Lower leg skin (tissue), 4 donors: ENCODE results near the gene RPA1. TPM values are rescaled to one million over a fixed set of nuclear protein-coding genes. Genes with fewer than 3 reads are reported as not detected.
"Not testable (repeated sequence)": the region's sequence is repeated elsewhere in the genome, so short reads cannot be mapped to it uniquely, and the experiment has no call there.

Source experiments
- DNase-seq, 2 donors: peaks; one replicate each; pipeline ENCODE4 v3.0.0-alpha.2; 2019; ENCODE audit warnings: low spot score in 2 of 2
- H3K4me3 ChIP-seq: fragments of 200-600 bp; sonication (generic); 2 replicates; pipeline ENCODE4 v1.5.1; 2017; ENCODE audit warnings: mild to moderate bottlenecking, low read depth; ENCODE audit not compliant: poor library complexity, severe bottlenecking
- POLR2A ChIP-seq, 2 donors: fragments of 450-650 bp; IDR thresholded peaks; one replicate each; pipeline ENCODE4 v1.6.1; 2016 to 2017; ENCODE audit warnings: antibody characterized with exemption in 2 of 2, mild to moderate bottlenecking in 1 of 2, moderate library complexity in 1 of 2
- WGBS, 2 donors: methylation state at CpG; one replicate each; pipeline ENCODE4 v1.1.5; 2018; 5-methylcytosine and 5-hydroxymethylcytosine counted together
- intact Hi-C: fragments of 100-400 bp; cut with DNase I; formaldehyde crosslinking; loops from one replicate; pipeline ENCODE4 v1.15.0; 2023; ENCODE audit warnings: low total_unique reads
- total RNA-seq, 4 donors: library from RNA; depleted of rRNA; stranded (reverse); fragments of >200 nt; gene quantifications; one replicate each; pipeline ENCODE4 v1.1.0, GENCODE V29; 2016
- TF ChIP-seq, protein P1 (sequence below), 3 donors: fragments of 450-650 bp; IDR thresholded peaks; one replicate each; pipeline ENCODE4 v1.5.1; 2016; ENCODE audit warnings: antibody characterized with exemption in 3 of 3, mild to moderate bottlenecking in 3 of 3, moderate library complexity in 2 of 3

Gene RPA1
- total RNA-seq, 4 donors from 2014 or later, result 21.0 to 31.5 (median 26.9) TPM

DNA sequence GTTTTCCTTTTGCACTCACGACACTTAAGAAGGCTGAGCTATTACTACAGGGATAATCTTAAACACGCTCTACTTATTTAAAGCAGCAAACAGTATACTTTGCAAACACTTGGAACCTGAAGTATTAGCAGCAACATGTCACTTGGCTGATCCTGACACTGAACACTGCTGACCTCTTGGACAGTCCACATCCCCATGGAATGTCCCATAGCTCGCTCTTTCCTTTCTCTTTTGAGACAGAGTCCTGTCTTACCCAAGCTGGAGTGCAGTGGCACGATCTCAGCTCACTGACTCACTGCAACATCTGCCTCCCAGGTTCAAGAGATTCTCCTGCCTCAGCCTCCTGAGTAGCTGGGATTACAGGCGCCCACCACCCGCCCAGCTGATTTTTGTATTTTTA, 26.5 kb upstream of the RPA1 start:
- no peak for DNase-seq
- TF ChIP-seq, protein P1, sequence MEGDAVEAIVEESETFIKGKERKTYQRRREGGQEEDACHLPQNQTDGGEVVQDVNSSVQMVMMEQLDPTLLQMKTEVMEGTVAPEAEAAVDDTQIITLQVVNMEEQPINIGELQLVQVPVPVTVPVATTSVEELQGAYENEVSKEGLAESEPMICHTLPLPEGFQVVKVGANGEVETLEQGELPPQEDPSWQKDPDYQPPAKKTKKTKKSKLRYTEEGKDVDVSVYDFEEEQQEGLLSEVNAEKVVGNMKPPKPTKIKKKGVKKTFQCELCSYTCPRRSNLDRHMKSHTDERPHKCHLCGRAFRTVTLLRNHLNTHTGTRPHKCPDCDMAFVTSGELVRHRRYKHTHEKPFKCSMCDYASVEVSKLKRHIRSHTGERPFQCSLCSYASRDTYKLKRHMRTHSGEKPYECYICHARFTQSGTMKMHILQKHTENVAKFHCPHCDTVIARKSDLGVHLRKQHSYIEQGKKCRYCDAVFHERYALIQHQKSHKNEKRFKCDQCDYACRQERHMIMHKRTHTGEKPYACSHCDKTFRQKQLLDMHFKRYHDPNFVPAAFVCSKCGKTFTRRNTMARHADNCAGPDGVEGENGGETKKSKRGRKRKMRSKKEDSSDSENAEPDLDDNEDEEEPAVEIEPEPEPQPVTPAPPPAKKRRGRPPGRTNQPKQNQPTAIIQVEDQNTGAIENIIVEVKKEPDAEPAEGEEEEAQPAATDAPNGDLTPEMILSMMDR (IDR thresholded peaks at IDR 0.05), result no peak
- no peak for TF ChIP-seq POLR2A (IDR thresholded peaks at IDR 0.05)
- WGBS, 2 donors, result 83 to 93% methylated on average over 6 of the region's 6 CpGs
- H3K4me3 ChIP-seq, result no peak overlapping the region
- intact Hi-C loops, result no loop called here

DNA sequence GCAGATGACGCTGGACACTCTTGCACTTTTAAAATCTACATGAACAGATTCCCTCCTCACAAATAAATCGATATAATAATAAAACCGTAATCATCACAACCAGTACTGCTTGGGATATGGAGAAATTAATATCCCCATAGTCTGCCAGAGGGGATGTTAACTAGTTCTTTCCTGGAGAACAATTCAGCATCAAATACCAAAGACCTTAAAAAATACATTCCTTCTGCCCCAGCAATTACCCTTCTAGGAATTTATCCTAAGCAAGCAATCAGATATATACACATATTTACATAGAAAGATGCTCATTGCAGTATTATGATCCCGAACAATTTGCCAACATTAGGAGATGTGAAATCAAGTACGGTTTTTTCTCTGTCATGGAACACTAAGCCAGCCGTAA, 21.9 kb upstream of the RPA1 start:
- TF ChIP-seq, protein P1 (IDR thresholded peaks at IDR 0.05), result no peak
- TF ChIP-seq POLR2A (IDR thresholded peaks at IDR 0.05), result no peak
- no peak overlapping the region for H3K4me3 ChIP-seq
- DNase-seq, result no peak
- WGBS, 2 donors, result 87 to 90% methylated on average over 6 of the region's 6 CpGs
- intact Hi-C loops, result no loop called here

DNA sequence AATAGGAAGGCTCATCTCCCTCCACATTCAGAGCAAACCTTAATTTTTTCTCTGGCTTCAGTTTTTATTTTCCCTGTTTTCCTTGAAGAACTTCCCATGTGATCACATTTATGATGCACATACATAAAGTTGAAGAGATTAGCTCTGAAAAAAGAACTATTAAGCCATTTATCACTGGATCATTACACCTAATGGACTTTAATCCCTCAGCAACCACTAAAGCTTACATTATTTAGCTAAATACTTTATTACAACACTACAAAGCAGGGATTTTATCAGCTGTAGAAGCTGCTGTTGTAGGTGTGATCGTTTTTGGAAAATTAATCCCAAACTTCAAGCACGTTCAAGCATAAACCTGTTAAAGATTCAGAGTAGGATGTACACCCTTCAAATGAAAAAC, 21.2 kb upstream of the RPA1 start:
- no peak for DNase-seq
- TF ChIP-seq, protein P1 (IDR thresholded peaks at IDR 0.05), result no peak
- no peak for TF ChIP-seq POLR2A (IDR thresholded peaks at IDR 0.05)
- 63 to 65% methylated on average over 2 of the region's 2 CpGs for WGBS, 2 donors
- H3K4me3 ChIP-seq, result no peak overlapping the region
- intact Hi-C loops, result no loop called here

DNA sequence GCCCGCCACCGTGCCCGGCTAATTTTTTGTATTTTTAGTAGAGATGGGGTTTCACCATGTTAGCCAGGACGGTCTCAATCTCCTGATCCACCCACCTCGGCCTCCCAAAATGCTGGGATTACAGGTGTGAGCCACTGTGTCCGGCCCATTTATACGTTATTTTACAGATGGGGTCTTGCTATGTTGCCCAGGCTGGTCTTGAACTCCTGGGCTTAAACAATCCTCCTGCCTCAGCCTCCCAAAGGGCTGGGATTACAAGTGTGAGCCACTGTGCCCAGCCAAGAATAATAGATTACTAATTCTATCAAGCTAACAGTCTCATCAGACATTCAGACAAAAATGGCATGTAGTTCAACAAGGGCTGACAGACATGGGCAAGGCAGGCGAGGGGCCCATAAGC, 20.0 kb upstream of the RPA1 start:
- H3K4me3 ChIP-seq, intact Hi-C loops, DNase-seq: not testable (repeated sequence)
- 95 to 98% methylated on average over 8 of the region's 8 CpGs for WGBS, 2 donors

DNA sequence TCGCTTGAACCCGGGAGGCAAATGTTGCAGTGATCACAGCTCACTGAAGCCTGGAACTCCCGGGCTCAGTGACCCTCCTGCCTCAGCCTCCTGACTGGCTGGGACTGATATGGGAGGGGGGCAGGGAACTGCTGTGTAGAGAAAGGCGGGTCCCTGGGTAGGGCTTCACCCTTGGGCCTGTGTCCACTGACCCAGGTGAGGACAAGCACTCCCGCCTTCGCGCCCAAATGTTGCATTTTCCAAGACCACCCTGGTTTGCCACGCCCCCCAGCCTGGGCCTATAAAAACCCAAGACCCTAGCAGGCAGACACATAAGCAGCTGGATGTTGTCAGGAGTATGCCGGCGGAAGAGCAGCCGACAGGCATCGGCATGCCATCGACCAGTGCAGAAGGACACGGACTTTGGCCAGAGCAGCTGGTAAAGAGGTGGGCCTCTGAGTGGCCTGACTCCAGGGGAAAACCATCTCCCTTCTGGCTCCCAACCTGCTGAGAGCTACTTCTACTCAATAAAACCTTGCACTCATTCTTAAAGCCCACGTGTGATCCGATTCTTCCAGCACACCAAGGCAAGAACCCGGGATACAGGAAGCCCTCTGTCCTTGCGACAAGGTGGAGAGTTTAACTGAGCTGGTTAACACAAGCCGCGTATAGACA, 19.2 kb upstream of the RPA1 start:
- intact Hi-C loops, result no loop called here
- no peak for DNase-seq
- TF ChIP-seq POLR2A (IDR thresholded peaks at IDR 0.05), result no peak
- TF ChIP-seq, protein P1 (IDR thresholded peaks at IDR 0.05), result no peak
- 93 to 94% methylated on average over 16 to 20 of the region's 20 CpGs for WGBS, 2 donors
- H3K4me3 ChIP-seq, result no peak overlapping the region

DNA sequence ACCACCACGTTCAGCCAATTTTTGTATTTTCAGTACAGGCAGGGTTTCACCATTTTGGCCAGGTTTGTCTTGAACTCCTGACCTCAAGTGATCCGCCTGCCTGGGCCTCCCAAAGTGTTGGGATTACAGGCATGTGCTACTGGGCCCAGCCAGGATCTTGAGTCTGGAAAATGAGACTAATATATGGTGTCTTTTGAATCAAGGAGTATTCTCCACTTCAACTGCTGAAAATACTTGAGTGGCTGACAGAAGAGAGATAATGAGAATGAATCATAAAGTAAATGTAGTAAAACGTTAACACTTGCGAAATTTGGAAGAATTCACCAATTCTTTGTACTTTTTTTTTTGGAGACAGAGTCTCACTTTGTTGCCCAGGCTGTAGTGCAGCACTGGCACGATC, 16.7 kb upstream of the RPA1 start:
- TF ChIP-seq, protein P1 (IDR thresholded peaks at IDR 0.05), result no peak
- TF ChIP-seq POLR2A (IDR thresholded peaks at IDR 0.05), result no peak
- intact Hi-C loops, result no loop called here
- DNase-seq, result no peak

More for the DNA sequence above, 16.7 kb upstream of the RPA1 start:
- 75 to 81% methylated on average over 5 of the region's 5 CpGs for WGBS, 2 donors
- H3K4me3 ChIP-seq, result no peak overlapping the region
